D721Med (cell line): Measurements from ENCODE around the gene RPS6KA2.

ENCODE experiments used
- DNase-seq: peaks from one replicate; pipeline ENCODE4 v3.0.0; 2011; ENCODE audit warnings: low spot score; ENCODE audit not compliant: insufficient read length
- FAIRE-seq: peaks from 2 replicates; lab custom pipeline; 2011; peaks lifted over from hg19 to GRCh38; lab: Jason Lieb, UNC
- CTCF ChIP-seq: IDR thresholded peaks from 2 replicates; pipeline ENCODE4 v1.5.1; 2012; ENCODE audit warnings: mild to moderate bottlenecking, control low read depth; ENCODE audit not compliant: insufficient read depth; ENCODE audit errors: missing control alignments

The RPS6KA2 gene

GRCh38 chr6:166572370-166573261, 54.4 kb downstream of the RPS6KA2 start:
- TF ChIP-seq CTCF = no peak
- no peak for FAIRE-seq
- no peak for DNase-seq

- FAIRE-seq (no peak), DNase-seq (no peak)
- TF ChIP-seq CTCF = no peak
These were observed 55.9 kb downstream of the RPS6KA2 start for GRCh38 chr6:166570929-166571713.

GRCh38 chr6:166569206-166569605, 57.8 kb downstream of the RPS6KA2 start:
- DNase-seq (no peak), FAIRE-seq (no peak)
- no peak for TF ChIP-seq CTCF

GRCh38 chr6:166567813-166568212, 59.2 kb downstream of the RPS6KA2 start:
- FAIRE-seq (no peak), DNase-seq (no peak)
- TF ChIP-seq CTCF = no peak

GRCh38 chr6:166567107-166567506, 59.9 kb downstream of the RPS6KA2 start:
- DNase-seq (no peak), FAIRE-seq (no peak)
- no peak for TF ChIP-seq CTCF

GRCh38 chr6:166566026-166567011, 60.7 kb downstream of the RPS6KA2 start:
- DNase-seq = no peak
- FAIRE-seq = no peak
- TF ChIP-seq CTCF = no peak
